ENCODE data around the gene CFAP70.
"Not testable (repeated sequence)": the region's sequence is repeated elsewhere in the genome, so short reads cannot be mapped to it uniquely, and the experiment has no call there.

Gene CFAP70

GRCh38 chr10:73358331-73359279, at the start of gene CFAP70:
CFAP70 (minus strand) TSS chr10:73358864; CDS start chr10:73354796, 4,068 bp downstream.
- DNase-seq (ENCODE audit: low read depth): peak; percentile 96

DNA sequence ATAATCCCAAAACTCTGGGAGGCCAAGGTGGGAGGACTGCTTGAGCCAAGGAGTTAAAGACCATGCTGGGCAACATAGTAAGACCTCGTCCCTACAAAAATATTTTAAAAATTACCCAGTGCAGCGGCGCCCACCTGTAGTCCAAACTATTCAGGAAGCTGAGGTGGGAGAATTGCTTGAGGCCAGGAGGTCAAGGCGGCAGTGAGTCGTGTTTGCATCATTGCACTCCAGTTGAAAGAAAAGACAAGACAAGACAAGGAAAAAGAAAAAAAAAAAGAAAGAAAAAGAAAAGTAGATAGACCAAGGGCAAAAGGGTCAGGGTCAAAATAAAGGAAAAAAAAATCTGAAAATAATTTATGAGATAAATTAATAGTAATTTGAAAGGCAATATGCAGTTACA, 49.4 kb upstream of the CFAP70 start:
- no peak for DNase-seq (ENCODE audit: low read depth)

DNA sequence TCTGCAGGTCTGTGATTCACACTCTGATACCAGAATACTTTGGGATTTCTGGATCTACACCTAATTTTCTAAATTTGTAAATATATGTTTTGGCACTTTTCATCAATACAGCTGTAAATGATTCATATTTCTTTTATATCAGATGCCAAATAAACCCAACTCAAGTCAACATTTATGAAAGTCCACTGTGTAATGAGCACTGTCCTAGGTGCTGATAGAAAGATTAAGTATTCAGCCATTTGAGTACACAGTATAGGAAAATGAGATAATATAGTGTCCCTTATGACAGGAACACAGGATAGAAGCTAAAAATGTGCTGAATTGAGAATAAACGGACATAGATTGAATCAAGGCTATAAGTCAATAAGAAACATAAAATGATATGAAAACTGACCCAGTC, 48.8 kb upstream of the CFAP70 start:
- DNase-seq (ENCODE audit: low read depth): no peak

DNA sequence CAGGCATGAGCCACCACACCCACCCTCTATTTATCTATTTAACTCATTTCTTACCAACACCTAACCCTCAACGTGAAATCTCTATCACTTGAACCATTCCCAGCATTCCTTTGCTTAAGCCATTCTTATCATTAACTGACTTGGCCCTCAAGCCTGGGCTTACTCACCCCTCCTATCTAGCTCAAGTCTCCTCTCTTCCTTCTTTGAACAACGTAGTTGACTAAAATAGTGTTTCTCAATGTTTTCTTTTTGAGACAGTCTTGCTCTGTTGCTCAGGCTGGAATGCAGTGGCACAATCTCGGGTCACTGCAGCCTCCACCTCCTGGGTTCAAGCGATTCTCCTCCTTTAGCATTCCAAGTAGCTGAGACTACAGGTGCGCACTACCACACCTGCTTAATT, 48.2 kb upstream of the CFAP70 start:
- DNase-seq (ENCODE audit: low read depth): no peak

- no peak for DNase-seq (ENCODE audit: low read depth)
Observed at GRCh38 chr10:73405556-73405955, 46.9 kb upstream of the CFAP70 start.

GRCh38 chr10:73404690-73405089, 46.0 kb upstream of the CFAP70 start:
- DNase-seq (ENCODE audit: low read depth): no peak

DNA sequence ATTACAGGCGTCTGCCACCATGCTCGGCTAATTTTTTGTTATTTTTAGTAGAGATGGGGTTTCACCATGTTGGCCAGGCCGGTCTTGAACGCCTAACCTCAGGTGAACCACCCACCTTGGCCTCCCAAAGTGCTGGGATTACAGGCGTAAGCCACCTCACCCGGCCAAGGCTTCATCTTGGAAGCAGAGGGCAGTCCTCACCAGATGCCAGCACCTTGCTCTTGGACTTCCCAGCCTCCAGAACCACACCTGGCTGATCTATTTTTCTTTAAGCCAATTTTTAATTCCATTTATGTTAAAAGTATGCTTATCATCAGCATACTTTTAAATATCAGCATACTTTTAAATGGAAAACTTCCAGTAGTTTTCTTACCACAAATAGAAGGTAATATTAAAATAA, 43.0 kb upstream of the CFAP70 start:
- DNase-seq (ENCODE audit: low read depth): no peak

DNA sequence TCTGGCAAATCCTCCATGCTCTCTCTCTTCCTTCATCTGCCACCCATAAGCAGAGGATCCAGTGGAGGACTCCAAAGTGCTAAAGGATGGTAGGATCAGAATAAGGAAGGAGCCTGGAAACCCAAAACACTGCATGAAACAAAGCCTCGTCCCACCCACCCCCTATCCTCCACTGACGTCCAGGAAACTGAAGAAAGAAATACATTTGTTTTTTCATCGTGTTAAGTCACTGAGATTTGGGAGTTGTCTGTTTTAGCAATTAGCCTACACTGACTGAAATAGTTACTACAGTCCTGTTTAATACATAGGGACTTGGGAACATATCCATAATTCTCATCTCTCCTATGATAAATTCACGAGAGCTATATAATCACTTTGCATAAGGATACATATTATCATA, 40.4 kb upstream of the CFAP70 start:
- no peak for DNase-seq (ENCODE audit: low read depth)

DNA sequence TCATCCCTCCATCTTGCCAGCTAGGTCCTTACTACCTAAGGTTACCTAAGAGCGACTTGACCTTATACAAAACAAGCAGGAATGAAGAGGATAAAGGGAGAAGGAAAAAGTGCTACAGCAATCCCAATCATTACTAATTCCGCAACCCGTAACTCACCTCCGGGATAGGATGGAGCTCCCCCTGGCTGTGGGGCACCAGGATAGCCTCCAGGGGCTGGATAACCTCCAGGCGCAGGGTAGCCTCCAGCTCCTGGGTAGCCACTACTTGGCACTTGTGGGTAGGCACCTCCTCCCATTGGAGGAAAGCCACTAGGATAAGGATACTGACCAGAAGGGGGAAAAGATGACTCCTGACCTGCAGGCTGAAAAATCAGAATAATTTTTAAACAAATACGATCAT, 39.4 kb upstream of the CFAP70 start:
- DNase-seq (ENCODE audit: low read depth): no peak

- not testable (repeated sequence) for DNase-seq (ENCODE audit: low read depth)
Observed at GRCh38 chr10:73394325-73394724, 35.7 kb upstream of the CFAP70 start.

- no peak for DNase-seq (ENCODE audit: low read depth)
Observed at GRCh38 chr10:73388228-73388627, 29.6 kb upstream of the CFAP70 start.

DNA sequence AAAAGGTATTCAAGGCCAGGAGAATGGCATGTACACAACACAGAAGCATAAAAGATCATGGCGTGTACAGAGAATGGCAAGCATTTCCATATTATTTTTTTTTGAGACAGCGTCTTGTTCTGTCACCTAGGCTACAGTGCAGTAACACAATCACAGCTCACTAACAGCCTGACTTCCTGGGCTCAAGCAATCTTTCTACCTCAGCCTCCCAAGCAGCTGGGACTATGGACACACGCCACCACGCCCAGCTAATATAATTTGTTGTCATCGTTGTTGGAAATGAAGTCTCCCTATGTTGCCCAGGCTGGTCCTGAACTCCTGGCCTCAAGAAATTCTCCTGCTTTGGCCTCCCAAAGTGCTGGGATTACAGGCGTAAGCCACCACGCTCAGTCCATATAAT, 27.9 kb upstream of the CFAP70 start:
- no peak for DNase-seq (ENCODE audit: low read depth)

DNA sequence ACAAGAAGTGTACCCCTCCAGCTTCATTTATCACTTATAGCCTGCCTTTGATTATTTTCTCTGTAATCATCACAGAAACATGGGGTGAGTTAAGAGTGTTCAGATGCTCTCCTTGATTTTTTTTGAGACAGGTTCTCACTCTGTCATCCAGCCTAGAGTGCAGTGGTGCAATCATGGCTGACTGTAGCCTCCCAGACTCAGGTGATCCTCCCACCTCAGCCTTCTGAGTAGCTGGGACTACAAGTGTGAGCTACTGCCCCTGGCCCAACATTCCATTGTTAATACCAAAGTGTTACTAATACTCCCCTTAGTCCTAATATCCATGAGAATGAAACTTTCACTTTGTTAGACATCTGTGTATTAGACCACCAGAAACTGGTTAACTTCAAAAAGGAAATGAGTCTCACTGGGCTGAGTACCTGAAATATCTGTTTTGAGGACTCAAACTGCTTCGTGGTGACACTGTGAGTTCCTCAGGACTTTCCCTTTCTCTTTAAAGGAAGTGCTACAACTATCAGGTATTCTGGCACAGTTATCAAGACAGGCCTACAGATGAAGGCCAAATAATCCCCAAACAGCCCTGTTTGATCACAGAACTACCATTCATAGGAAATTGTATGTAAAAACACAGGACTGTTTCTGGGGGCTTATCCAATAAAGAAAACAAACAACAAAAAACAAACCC, 20.5 kb upstream of the CFAP70 start:
- DNase-seq (ENCODE audit: low read depth): no peak

DNA sequence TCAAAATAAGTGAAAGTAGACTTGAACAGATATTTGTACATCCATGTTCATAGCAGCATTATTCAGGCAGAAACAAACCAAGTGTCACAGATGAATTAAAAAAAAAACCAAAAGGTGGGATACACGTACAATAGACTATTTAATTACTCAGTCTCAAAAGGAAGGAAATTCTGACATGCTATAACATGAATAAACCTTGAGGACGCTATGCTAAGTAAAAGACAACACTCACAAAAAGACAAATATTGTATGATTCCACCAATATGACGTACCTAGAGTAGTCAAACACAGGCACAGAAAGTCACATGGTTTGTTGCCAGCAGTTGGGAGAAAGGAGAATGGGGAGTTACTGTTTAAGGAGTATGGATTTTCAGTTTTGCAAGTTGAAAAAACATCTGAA, 18.0 kb upstream of the CFAP70 start:
- DNase-seq (ENCODE audit: low read depth): no peak

- no peak for DNase-seq (ENCODE audit: low read depth)
Observed at GRCh38 chr10:73368238-73368637, 9.6 kb upstream of the CFAP70 start.

GRCh38 chr10:73366381-73367298, 8.0 kb upstream of the CFAP70 start:
- DNase-seq (ENCODE audit: low read depth): no peak

DNA sequence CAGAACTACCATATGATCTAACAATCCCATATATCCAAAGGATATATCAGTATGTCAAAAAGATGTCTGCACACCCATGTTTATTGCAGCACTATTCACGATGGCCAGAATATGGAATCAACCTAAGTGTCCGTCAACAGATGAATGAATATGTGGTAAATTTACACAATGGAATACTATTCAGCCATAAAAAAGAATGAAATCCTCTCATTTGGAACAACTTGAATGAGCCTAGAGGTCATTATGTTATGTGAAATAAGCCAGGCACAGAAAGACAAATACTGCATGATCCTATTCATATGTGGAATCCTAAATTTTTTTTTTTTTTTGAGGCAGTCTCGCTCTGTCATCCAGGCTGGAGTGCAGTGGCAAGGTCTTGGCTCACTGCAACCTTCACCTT, 6.3 kb upstream of the CFAP70 start:
- DNase-seq (ENCODE audit: low read depth): no peak

- no peak for DNase-seq (ENCODE audit: low read depth)
Observed at GRCh38 chr10:73359492-73359891, 828 bp upstream of the CFAP70 start.

DNA sequence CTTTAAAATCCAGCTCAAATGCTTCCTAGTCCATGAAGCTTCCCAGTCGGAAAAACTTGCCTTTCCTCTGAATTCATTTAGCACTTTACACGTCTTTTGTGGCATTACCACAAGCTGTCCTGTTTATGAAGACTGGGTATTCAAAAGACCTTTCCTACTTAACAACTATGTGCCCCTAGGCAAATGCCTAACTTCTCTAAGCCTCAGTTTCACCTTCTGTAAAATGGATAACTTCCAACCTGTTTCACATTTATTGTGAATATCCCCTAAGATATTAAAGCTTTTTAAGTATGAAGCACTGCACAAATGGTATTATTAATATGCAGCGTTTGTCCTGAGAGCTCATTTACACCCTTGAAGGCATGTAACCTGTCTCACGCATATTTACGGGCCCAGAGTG, 843 bp downstream of the CFAP70 start:
- DNase-seq (ENCODE audit: low read depth): no peak

GRCh38 chr10:73357166-73357565, 1.5 kb downstream of the CFAP70 start:
- no peak for DNase-seq (ENCODE audit: low read depth)

GRCh38 chr10:73344269-73344668, 14.4 kb downstream of the CFAP70 start:
- no peak for DNase-seq (ENCODE audit: low read depth)

DNA sequence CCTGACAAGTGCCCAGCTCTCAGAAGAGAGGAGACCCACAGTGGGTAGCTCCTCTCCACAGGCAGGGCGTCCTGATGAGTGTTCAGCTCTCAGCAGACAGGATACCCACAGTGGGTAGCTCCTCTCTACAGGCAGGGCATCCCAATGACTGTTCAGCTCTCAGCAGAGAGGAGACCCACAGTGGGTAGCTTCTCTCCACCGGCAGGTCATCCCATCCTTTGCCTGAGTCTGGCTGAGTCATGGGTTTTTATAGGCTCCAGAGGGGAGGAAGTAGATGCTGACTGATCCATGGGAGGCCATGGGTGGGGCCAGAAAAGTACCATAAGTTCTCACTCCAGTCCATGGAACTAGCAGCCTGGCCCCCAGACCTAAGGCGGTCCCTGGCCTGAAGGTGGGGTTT, 18.5 kb downstream of the CFAP70 start:
- DNase-seq (ENCODE audit: low read depth): peak; percentile 8

Measured in EH (cell line).